Glutamatergic neuron (in vitro differentiated cells): ENCODE measurements around the gene JPH4. TPM values are rescaled to one million over a fixed set of nuclear protein-coding genes. Genes with fewer than 3 reads are reported as not detected.
"Not testable (repeated sequence)": the region's sequence is repeated elsewhere in the genome, so short reads cannot be mapped to it uniquely, and the experiment has no call there.

ENCODE experiments used
- DNase-seq: peaks from one replicate; pipeline ENCODE4 v3.0.0; 2022
- H3K27ac Mint-ChIP-seq: one replicate; pipeline ENCODE4 v1.8.0; 2020; ENCODE audit warnings: mild to moderate bottlenecking, mixed read lengths, inconsistent platforms; ENCODE audit not compliant: unreplicated experiment
- H3K27me3 Mint-ChIP-seq: one replicate; pipeline ENCODE4 v1.8.0; 2020; ENCODE audit warnings: mild to moderate bottlenecking, moderate library complexity, mixed read lengths, inconsistent platforms; ENCODE audit not compliant: unreplicated experiment
- H3K36me3 Mint-ChIP-seq: one replicate; pipeline ENCODE4 v1.8.0; 2020; ENCODE audit warnings: mild to moderate bottlenecking, mixed read lengths, inconsistent platforms; ENCODE audit not compliant: unreplicated experiment
- H3K4me1 Mint-ChIP-seq: one replicate; pipeline ENCODE4 v1.8.0; 2020; ENCODE audit warnings: mild to moderate bottlenecking, low read depth, mixed read lengths, inconsistent platforms; ENCODE audit not compliant: unreplicated experiment
- H3K4me3 Mint-ChIP-seq: one replicate; pipeline ENCODE4 v1.8.0; 2020; ENCODE audit warnings: mild to moderate bottlenecking, mixed read lengths, inconsistent platforms; ENCODE audit not compliant: unreplicated experiment
- H3K9me3 Mint-ChIP-seq: one replicate; pipeline ENCODE4 v1.8.0; 2020; ENCODE audit warnings: mild to moderate bottlenecking, moderate library complexity, mixed read lengths, inconsistent platforms; ENCODE audit not compliant: unreplicated experiment
- total RNA-seq: library from RNA; stranded (reverse); fragmentation: NEBNext Ultra II Directional; extraction: Animal tissue kit (Norgen Biotek cat#: 25700); gene quantifications from one replicate; pipeline ENCODE4 v1.2.1, GENCODE V29; 2021; ENCODE audit not compliant: unreplicated experiment
- TF ChIP-seq, protein P1 (sequence below): fragments of 200-600 bp; sonication (generic); IDR thresholded peaks from one replicate; pipeline ENCODE4 v1.5.0; 2021; ENCODE audit not compliant: partially characterized antibody, unreplicated experiment

Gene JPH4
- total RNA-seq, 1 donor from 2014 or later: 52.7 TPM

DNA sequence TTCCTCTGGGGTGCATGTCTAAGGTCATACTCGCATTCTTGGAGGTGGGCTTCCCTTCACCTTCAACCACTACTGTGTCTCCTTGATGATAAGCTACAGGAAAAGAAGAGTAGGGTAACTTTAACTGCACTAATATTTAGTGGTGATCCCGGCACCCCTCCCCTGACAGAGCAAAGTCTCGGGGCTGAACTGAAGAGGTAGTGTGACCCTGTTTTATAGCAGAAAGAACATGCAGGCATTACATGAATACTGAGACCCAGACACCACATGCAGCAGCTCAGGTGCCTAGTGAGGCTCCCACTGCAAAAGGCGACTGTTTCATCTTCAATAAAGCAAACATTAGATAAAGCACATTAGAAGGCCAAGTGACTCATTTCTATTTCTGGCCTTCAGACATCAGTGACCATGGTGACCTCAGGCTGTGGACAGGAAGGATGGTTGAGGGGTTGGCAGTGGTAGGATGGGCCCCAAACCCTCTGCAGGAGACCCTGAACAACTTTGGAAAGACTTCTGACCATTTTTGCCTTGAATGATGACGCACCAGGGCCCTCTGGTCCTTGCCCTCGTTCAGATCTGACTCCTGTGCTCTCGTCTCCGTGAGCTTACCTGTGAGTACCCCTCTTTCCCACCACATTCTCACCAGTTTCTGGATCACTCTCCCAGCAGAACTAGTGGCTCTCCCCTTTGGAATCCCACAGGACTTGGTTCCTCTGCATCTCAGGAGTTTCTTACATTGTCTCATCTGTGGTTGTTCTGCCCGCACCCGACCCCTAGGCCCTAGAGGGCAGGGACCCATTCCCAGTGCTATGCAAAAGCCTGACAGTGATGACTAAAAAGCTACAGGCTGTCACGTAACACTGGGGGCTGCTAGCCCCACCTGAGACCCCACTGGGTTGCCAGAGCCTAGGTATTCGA lies 23.8 kb upstream of the JPH4 start:
- Mint-ChIP-seq H3K4me1 (no peaks in the 10 kb centered on the region), H3K27ac (no peak overlapping the region), H3K9me3 (peaks cover 7% of the 10 kb centered on the region), H3K36me3 (no peaks in the 10 kb centered on the region), H3K27me3 (no peaks in the 10 kb centered on the region), H3K4me3 (no peak overlapping the region)
- TF ChIP-seq, protein P1, sequence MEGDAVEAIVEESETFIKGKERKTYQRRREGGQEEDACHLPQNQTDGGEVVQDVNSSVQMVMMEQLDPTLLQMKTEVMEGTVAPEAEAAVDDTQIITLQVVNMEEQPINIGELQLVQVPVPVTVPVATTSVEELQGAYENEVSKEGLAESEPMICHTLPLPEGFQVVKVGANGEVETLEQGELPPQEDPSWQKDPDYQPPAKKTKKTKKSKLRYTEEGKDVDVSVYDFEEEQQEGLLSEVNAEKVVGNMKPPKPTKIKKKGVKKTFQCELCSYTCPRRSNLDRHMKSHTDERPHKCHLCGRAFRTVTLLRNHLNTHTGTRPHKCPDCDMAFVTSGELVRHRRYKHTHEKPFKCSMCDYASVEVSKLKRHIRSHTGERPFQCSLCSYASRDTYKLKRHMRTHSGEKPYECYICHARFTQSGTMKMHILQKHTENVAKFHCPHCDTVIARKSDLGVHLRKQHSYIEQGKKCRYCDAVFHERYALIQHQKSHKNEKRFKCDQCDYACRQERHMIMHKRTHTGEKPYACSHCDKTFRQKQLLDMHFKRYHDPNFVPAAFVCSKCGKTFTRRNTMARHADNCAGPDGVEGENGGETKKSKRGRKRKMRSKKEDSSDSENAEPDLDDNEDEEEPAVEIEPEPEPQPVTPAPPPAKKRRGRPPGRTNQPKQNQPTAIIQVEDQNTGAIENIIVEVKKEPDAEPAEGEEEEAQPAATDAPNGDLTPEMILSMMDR: no peak
- DNase-seq: no peak

DNA sequence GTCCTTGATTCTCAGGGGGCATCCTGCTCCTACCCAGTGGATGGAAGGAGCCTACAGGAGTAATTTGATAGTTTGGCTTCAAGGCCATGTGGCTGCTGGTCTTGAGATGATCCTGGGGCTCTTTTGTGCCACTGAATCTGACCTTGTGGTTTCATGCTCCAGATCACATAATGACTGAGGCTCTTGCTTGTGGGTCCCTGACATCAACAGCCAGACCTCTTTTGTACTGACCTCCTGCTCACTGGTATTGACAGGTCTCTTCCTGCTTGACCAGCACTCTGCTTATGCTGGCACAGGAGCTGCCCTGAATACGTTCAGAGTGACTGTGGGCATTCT lies 23.2 kb upstream of the JPH4 start:
- TF ChIP-seq, protein P1: no peak
- H3K36me3 Mint-ChIP-seq: no peaks in the 10 kb centered on the region
- no peak for DNase-seq
- no peak overlapping the region for H3K27ac Mint-ChIP-seq
- H3K9me3 Mint-ChIP-seq: peaks cover 7% of the 10 kb centered on the region
- H3K4me1 Mint-ChIP-seq: no peaks in the 10 kb centered on the region
- no peaks in the 10 kb centered on the region for H3K27me3 Mint-ChIP-seq
- no peak overlapping the region for H3K4me3 Mint-ChIP-seq

DNA sequence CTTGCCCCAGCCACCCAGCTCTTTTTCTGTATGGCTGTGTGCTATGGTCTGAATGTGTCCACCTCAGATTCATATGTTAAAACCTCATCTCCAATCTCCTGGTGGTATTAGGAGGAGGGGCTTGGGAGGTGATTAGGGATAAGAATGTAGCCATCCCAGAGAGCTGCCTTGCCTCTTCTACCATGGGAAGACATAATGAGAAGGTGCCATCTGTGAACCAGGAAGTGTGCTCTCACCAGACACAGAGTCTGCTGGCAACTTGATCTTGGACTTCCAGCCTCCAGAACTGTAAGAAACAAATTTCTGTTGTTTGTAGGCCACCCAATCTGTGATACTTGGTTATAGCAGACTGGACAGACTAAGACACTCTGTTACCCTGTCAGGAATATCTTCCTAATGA lies 22.8 kb upstream of the JPH4 start:
- H3K27ac Mint-ChIP-seq: no peak overlapping the region
- TF ChIP-seq, protein P1: no peak
- no peaks in the 10 kb centered on the region for H3K36me3 Mint-ChIP-seq
- no peak for DNase-seq
- no peak overlapping the region for H3K4me3 Mint-ChIP-seq
- H3K9me3 Mint-ChIP-seq: peaks cover 5% of the 10 kb centered on the region
- no peaks in the 10 kb centered on the region for H3K4me1 Mint-ChIP-seq
- no peaks in the 10 kb centered on the region for H3K27me3 Mint-ChIP-seq

DNA sequence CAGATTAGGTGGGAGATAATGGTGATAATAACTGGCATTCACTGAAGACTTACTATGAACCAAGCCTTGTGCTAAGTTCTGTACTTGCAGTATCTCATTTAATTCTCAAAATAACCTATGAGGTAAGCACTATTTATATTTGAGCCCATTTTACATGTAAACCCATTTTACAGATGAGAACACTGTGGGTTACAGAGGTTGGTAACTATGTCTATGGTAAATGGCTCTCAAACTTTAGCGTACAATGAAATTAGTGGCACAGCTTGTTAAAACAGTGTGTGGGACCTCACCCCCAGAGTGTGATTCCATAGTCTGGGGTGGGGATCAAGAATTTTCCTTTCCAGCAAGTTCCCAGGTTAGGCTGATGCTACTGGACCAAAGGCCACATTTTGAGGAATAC lies 22.2 kb upstream of the JPH4 start:
- TF ChIP-seq, protein P1: no peak
- H3K9me3 Mint-ChIP-seq: peaks cover 5% of the 10 kb centered on the region
- no peaks in the 10 kb centered on the region for H3K36me3 Mint-ChIP-seq
- no peak for DNase-seq
- H3K27me3 Mint-ChIP-seq: no peaks in the 10 kb centered on the region
- no peaks in the 10 kb centered on the region for H3K4me1 Mint-ChIP-seq
- no peak overlapping the region for H3K4me3 Mint-ChIP-seq
- H3K27ac Mint-ChIP-seq: no peak overlapping the region

DNA sequence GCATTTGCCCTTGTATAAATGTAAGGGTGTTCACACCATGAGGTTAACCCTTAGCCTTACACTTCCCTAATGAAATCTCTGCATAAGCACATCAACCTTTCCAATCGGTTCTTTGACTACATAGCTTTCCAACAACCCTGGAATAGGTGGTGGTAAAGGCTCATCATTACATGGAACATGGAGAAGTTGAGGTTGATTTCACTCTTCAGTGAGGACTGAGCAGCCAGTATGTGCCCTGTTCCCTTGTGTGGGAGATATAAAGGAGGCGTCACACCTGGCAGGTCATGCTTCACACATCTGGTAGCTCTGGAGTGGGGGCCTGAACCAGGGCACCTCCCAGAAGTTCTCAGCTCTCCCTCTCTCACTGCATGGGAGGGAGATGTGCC lies 21.7 kb upstream of the JPH4 start:
- H3K36me3 Mint-ChIP-seq: no peaks in the 10 kb centered on the region
- DNase-seq: no peak
- H3K27me3 Mint-ChIP-seq: no peaks in the 10 kb centered on the region
- H3K4me3 Mint-ChIP-seq: no peak overlapping the region
- peaks cover 5% of the 10 kb centered on the region for H3K9me3 Mint-ChIP-seq
- no peak overlapping the region for H3K27ac Mint-ChIP-seq
- TF ChIP-seq, protein P1: no peak
- no peaks in the 10 kb centered on the region for H3K4me1 Mint-ChIP-seq

DNA sequence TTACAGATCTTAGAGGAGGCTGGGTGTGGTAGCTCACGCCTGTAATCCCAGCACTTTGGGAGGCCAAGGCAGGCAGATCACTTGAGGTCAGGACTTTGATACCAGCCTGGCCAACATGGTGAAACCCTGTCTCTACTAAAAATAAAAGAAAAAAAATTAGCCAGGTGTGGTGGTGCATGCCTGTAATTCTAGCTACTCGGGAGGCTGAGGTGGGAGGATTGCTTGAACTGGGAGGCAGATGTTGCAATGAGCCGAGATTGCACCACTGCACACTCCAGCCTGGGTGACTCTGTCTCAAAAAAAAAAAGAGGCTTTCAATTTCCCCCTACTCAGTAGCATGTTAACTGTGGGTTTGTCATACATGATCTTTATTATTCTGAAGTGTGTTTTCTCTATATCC lies 15.6 kb upstream of the JPH4 start:
- not testable (repeated sequence) for H3K9me3 Mint-ChIP-seq, H3K36me3 Mint-ChIP-seq, H3K4me1 Mint-ChIP-seq, H3K27ac Mint-ChIP-seq, DNase-seq, H3K4me3 Mint-ChIP-seq, H3K27me3 Mint-ChIP-seq
